ENCODE results near the gene ARPIN.

DNA sequence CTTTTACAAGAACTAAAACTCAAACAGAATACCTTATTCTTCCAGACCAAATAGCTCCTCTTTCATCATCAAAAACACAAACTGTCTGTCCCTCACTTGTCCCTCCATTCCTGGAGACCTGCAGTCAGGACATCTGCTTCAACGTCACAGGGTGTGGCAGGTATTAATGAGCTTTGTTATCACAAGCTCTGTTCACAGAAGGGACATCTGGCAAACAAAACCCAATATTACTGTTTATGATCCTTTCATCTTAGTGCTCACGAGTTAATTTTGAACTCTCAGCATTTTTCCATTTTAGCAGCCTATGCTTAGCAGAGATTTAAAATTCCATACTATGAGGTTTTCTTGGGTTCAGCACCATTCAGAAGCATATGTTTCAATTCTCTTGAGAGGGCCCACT is 51.9 kb downstream of the ARPIN start:
- TF ChIP-seq POLR2AphosphoS5 (IDR thresholded peaks at IDR 0.05; ENCODE audit: borderline replicate concordance, low read depth, low read length) (no peak), FOXP2 (optimal IDR thresholded peaks at IDR 0.05; ENCODE audit: control extremely low read depth, extremely low read length, insufficient read depth) (no peak)

Measured in SK-N-MC (cell line).